NT2/D1 (cell line): ENCODE results near the gene HECW1.

Source experiments
- SUZ12 ChIP-seq: IDR thresholded peaks from 2 replicates; pipeline ENCODE4 v1.6.1; 2011; ENCODE audit not compliant: insufficient read length, insufficient read depth; ENCODE audit errors: extremely low read depth
- YY1 ChIP-seq: IDR thresholded peaks from 2 replicates; pipeline ENCODE4 v1.6.1; 2011; ENCODE audit not compliant: insufficient read length, insufficient read depth
- ZNF274 ChIP-seq: IDR thresholded peaks from 2 replicates; pipeline ENCODE4 v1.6.1; 2011; ENCODE audit warnings: mild to moderate bottlenecking, low read depth, low read length

GRCh38 chr7:43283706-43284105, 171.3 kb downstream of the HECW1 start:
- TF ChIP-seq SUZ12 (no peak), YY1 (no peak), ZNF274 (no peak)
